Measurements from ENCODE around the gene ADAMTS17. TPM values are rescaled to one million over a fixed set of nuclear protein-coding genes. Genes with fewer than 3 reads are reported as not detected.
"Not testable (repeated sequence)": the region's sequence is repeated elsewhere in the genome, so short reads cannot be mapped to it uniquely, and the experiment has no call there.

The ADAMTS17 gene
- total and polyA plus RNA-seq, 4 donors = 0.28 to 46.9 (median 9.1) TPM

DNA sequence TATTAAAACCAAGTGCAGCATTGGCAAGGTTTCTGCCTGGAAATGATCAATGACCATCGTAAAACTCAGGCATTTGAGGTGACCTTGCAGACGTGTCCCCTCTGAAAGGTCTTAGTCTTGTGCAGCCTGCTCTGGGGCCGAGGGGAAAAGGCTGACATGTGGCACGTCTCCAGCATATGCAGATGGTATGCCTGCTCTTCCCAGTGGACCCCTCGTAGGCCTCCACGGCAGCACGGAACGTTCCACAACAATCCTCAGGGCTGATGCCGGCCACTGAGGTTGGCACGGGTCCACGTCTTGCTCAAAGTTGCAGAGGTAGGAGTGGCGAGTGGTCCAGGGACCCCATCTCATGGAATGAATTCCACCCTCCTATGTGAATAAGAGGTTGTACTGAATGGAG is 361.0 kb downstream of the ADAMTS17 start:
- Histone ChIP-seq H3K36me3 (ENCODE audit: control insufficient read depth in 4 of 4, insufficient read depth in 3 of 4, low read depth in 1 of 4, low read length in 3 of 4) (peaks cover 0 to 2% (median 0%) of the 10 kb centered on the region in 4 donors), H3K9me3 (ENCODE audit: control insufficient read depth in 4 of 4, low read length in 3 of 4) (no peaks in the 10 kb centered on the region), H3K27me3 (ENCODE audit: control insufficient read depth in 4 of 4, insufficient read depth in 4 of 4, low read length in 3 of 4) (no peaks in the 10 kb centered on the region), H3K4me3 (ENCODE audit: low read depth in 1 of 3, low read length in 3 of 3) (no peak overlapping the region), H3K27ac (ENCODE audit: low read depth in 1 of 2, low read length in 2 of 2) (no peak overlapping the region), H3K4me1 (ENCODE audit: control insufficient read depth in 4 of 4, insufficient read depth in 4 of 4, low read length in 3 of 4) (no peaks in the 10 kb centered on the region), H3K9ac (ENCODE audit: low read depth in 1 of 2, low read length in 2 of 2) (no peak overlapping the region)
- no peak for DNase-seq (ENCODE audit: low spot score)
- no peak for TF ChIP-seq YY1 (IDR thresholded peaks at IDR 0.05)
- no peak for TF ChIP-seq REST (IDR thresholded peaks at IDR 0.05)
- TF ChIP-seq EGR1 (IDR thresholded peaks at IDR 0.05; ENCODE audit: low read depth in 2 of 2) = no peak
- TF ChIP-seq RAD21 (IDR thresholded peaks at IDR 0.05) = no peak
- TF ChIP-seq SP1 (IDR thresholded peaks at IDR 0.05) = no peak
- TF ChIP-seq JUND (IDR thresholded peaks at IDR 0.05) = no peak
- no peak for TF ChIP-seq NR2F2 (IDR thresholded peaks at IDR 0.05)
- no peak for TF ChIP-seq HNF4G (IDR thresholded peaks at IDR 0.05)
- TF ChIP-seq, protein P1, sequence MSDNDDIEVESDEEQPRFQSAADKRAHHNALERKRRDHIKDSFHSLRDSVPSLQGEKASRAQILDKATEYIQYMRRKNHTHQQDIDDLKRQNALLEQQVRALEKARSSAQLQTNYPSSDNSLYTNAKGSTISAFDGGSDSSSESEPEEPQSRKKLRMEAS (IDR thresholded peaks at IDR 0.05) = no peak
- TF ChIP-seq ATF3 (IDR thresholded peaks at IDR 0.05) = no peak
- no peak for TF ChIP-seq CTCF (IDR thresholded peaks at IDR 0.05; ENCODE audit: low read depth, low read length, missing input control)
- TF ChIP-seq TAF1 (conservative IDR thresholded peaks at IDR 0.05) = no peak
- WGBS = 86% methylated on average over 12 of the region's 12 CpGs

GRCh38 chr15:99979886-99980285 is 361.9 kb downstream of the ADAMTS17 start:
- not testable (repeated sequence) for H3K27me3 ChIP-seq (ENCODE audit: control insufficient read depth in 4 of 4, insufficient read depth in 4 of 4, low read length in 3 of 4); H3K4me3 ChIP-seq (ENCODE audit: low read depth in 1 of 3, low read length in 3 of 3); H3K9me3 ChIP-seq (ENCODE audit: control insufficient read depth in 4 of 4, low read length in 3 of 4); DNase-seq (ENCODE audit: low spot score); H3K36me3 ChIP-seq (ENCODE audit: control insufficient read depth in 4 of 4, insufficient read depth in 3 of 4, low read depth in 1 of 4, low read length in 3 of 4); H3K9ac ChIP-seq (ENCODE audit: low read depth in 1 of 2, low read length in 2 of 2); H3K27ac ChIP-seq (ENCODE audit: low read depth in 1 of 2, low read length in 2 of 2); H3K4me1 ChIP-seq (ENCODE audit: control insufficient read depth in 4 of 4, insufficient read depth in 4 of 4, low read length in 3 of 4)
- WGBS = 96% methylated on average over 5 of the region's 5 CpGs

DNA sequence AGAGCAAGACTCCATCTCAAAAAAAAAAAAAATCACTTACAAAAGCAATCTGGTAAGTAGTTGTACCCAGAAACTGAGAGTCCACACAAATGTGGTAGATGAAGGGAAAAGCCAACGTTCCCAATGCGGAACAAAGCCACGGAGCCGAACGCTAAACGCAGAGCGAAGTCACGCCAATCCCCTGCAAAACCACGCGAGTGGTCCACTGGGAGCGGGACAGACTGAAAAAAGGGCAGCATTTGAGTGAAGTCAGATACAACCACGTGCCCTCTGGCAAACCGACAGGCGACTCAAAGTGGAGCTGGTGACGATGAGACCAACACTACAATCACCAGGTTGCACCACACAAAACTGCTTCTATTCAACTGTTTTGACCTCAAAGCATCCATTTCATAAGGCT is 362.4 kb downstream of the ADAMTS17 start:
- 97% methylated on average over 15 of the region's 15 CpGs for WGBS
- H3K36me3 ChIP-seq (ENCODE audit: control insufficient read depth in 4 of 4, insufficient read depth in 3 of 4, low read depth in 1 of 4, low read length in 3 of 4) = peaks cover 0 to 7% (median 0%) of the 10 kb centered on the region in 4 donors
- no peaks in the 10 kb centered on the region for H3K9me3 ChIP-seq (ENCODE audit: control insufficient read depth in 4 of 4, low read length in 3 of 4)
- TF ChIP-seq HNF4G (IDR thresholded peaks at IDR 0.05) = no peak
- no peak for TF ChIP-seq FOXA2 (IDR thresholded peaks at IDR 0.05)
- no peak for TF ChIP-seq JUND (IDR thresholded peaks at IDR 0.05)
- no peak for TF ChIP-seq REST (IDR thresholded peaks at IDR 0.05)
- TF ChIP-seq EGR1 (IDR thresholded peaks at IDR 0.05; ENCODE audit: low read depth in 2 of 2) = no peak
- no peak for TF ChIP-seq HNF4A (conservative IDR thresholded peaks at IDR 0.05)
- TF ChIP-seq FOXA1 (IDR thresholded peaks at IDR 0.05) = no peak
- no peak overlapping the region for H3K4me3 ChIP-seq (ENCODE audit: low read depth in 1 of 3, low read length in 3 of 3)
- no peak for DNase-seq (ENCODE audit: low spot score)
- H3K27ac ChIP-seq (ENCODE audit: low read depth in 1 of 2, low read length in 2 of 2) = no peak overlapping the region
- H3K27me3 ChIP-seq (ENCODE audit: control insufficient read depth in 4 of 4, insufficient read depth in 4 of 4, low read length in 3 of 4) = no peaks in the 10 kb centered on the region
- H3K9ac ChIP-seq (ENCODE audit: low read depth in 1 of 2, low read length in 2 of 2) = no peak overlapping the region
- H3K4me1 ChIP-seq (ENCODE audit: control insufficient read depth in 4 of 4, insufficient read depth in 4 of 4, low read length in 3 of 4) = no peaks in the 10 kb centered on the region
